Testis (tissue), 3 donors: ENCODE data around the gene COL2A1. TPM values are rescaled to one million over a fixed set of nuclear protein-coding genes. Genes with fewer than 3 reads are reported as not detected.

Experiments used
- DNase-seq: peaks from one replicate; pipeline ENCODE4 v3.0.0-alpha.2; 2019
- H3K27ac ChIP-seq, 2 donors: fragments of 200-600 bp; sonication (generic); one replicate each; pipeline ENCODE4 v1.5.1; 2019
- H3K27me3 ChIP-seq: fragments of 200-600 bp; sonication (generic); one replicate; pipeline ENCODE4 v1.5.1; 2019
- H3K36me3 ChIP-seq: fragments of 200-600 bp; sonication (generic); one replicate; pipeline ENCODE4 v1.5.1; 2017; ENCODE audit warnings: low read depth; ENCODE audit errors: missing control alignments
- H3K4me1 ChIP-seq: fragments of 200-600 bp; sonication (generic); one replicate; pipeline ENCODE4 v1.5.1; 2019
- H3K4me3 ChIP-seq, 2 donors: fragments of 200-600 bp; sonication (generic); one replicate each; pipeline ENCODE4 v1.5.1; 2017 to 2019
- H3K9me3 ChIP-seq: fragments of 200-600 bp; sonication (generic); one replicate; pipeline ENCODE4 v1.5.1; 2017
- CTCF ChIP-seq, 3 experiments: fragments of 450-650 bp in 2 of 3; fragments of 200-600 bp in 1 of 3; sonication (generic) in 1 of 3; IDR thresholded peaks; one replicate each; pipeline ENCODE4 v1.5.1; 2016 to 2019; ENCODE audit warnings: antibody characterized with exemption in 3 of 3, mild to moderate bottlenecking in 2 of 3, moderate library complexity in 1 of 3
- POLR2A ChIP-seq: fragments of 450-650 bp; IDR thresholded peaks from one replicate; pipeline ENCODE4 v1.6.1; 2017; ENCODE audit warnings: antibody characterized with exemption, mild to moderate bottlenecking, moderate library complexity
- WGBS, 2 donors: methylation state at CpG; one replicate each; pipeline ENCODE4 v1.1.5; 2018; 5-methylcytosine and 5-hydroxymethylcytosine counted together
- intact Hi-C: fragments of 100-400 bp; cut with DNase I; formaldehyde crosslinking; loops from one replicate; pipeline ENCODE4 v1.15.1; 2023; ENCODE audit warnings: low total_unique reads
- polyA plus RNA-seq: library from polyadenylated mRNA; stranded (reverse); fragments of 350-450 nt; fragmentation: Illumina TruSeq; extraction: RNeasy Lipid Tissue Mini Kit (QIAGEN cat#74804); gene quantifications from one replicate; pipeline ENCODE4 v1.2.3, GENCODE V29; 2014; ENCODE audit warnings: low read depth, low replicate concordance; ENCODE audit not compliant: insufficient read depth
- total RNA-seq, 2 donors: library from RNA; depleted of rRNA; stranded (reverse); fragments of >200 nt; gene quantifications; one replicate each; pipeline ENCODE4 v1.2.3, GENCODE V29; 2016

The COL2A1 gene
- total and polyA plus RNA-seq, 3 donors from 2014 or later: 1.8 to 8.0 (median 2.8) TPM

GRCh38 chr12:48022180-48022521 lies 17.9 kb upstream of the COL2A1 start:
- no peaks in the 10 kb centered on the region for H3K36me3 ChIP-seq
- WGBS, 2 donors: 77 to 79% methylated on average over 3 of the region's 3 CpGs
- H3K27ac ChIP-seq: no peak overlapping the region
- H3K4me3 ChIP-seq: no peak overlapping the region
- intact Hi-C loops: no loop called here
- TF ChIP-seq POLR2A: no peak
- TF ChIP-seq CTCF (IDR thresholded peaks at IDR 0.05): no peak
- H3K9me3 ChIP-seq: no peaks in the 10 kb centered on the region
- DNase-seq: no peak
- no peaks in the 10 kb centered on the region for H3K27me3 ChIP-seq
- peaks cover 20% of the 10 kb centered on the region for H3K4me1 ChIP-seq

- H3K36me3 ChIP-seq: no peaks in the 10 kb centered on the region
- no peak for DNase-seq
- WGBS, 2 donors: 49 to 69% methylated on average over 5 of the region's 5 CpGs
- TF ChIP-seq POLR2A (no peak), CTCF (IDR thresholded peaks at IDR 0.05) (no peak)
- peaks cover 16% of the 10 kb centered on the region for H3K4me1 ChIP-seq
- H3K4me3 ChIP-seq: no peak overlapping the region
- intact Hi-C loops: no loop called here
- no peaks in the 10 kb centered on the region for H3K27me3 ChIP-seq
- no peak overlapping the region for H3K27ac ChIP-seq
- H3K9me3 ChIP-seq: no peaks in the 10 kb centered on the region
These were observed 17.4 kb upstream of the COL2A1 start for GRCh38 chr12:48021485-48022179.

GRCh38 chr12:48019639-48020265 lies 15.5 kb upstream of the COL2A1 start:
- intact Hi-C loops: no loop called here
- no peaks in the 10 kb centered on the region for H3K9me3 ChIP-seq
- H3K36me3 ChIP-seq: no peaks in the 10 kb centered on the region
- no peak overlapping the region for H3K4me3 ChIP-seq
- TF ChIP-seq POLR2A (no peak), CTCF (IDR thresholded peaks at IDR 0.05) (no peak)
- H3K4me1 ChIP-seq: peaks cover 11% of the 10 kb centered on the region
- no peak for DNase-seq
- WGBS, 2 donors: 69 to 76% methylated on average over 3 of the region's 3 CpGs
- H3K27ac ChIP-seq: no peak overlapping the region
- H3K27me3 ChIP-seq: no peaks in the 10 kb centered on the region

GRCh38 chr12:48018618-48018995 lies 14.3 kb upstream of the COL2A1 start:
- Histone ChIP-seq H3K27me3 (no peaks in the 10 kb centered on the region), H3K9me3 (no peaks in the 10 kb centered on the region), H3K27ac (no peak overlapping the region), H3K36me3 (no peaks in the 10 kb centered on the region), H3K4me3 (no peak overlapping the region), H3K4me1 (peaks cover 7% of the 10 kb centered on the region)
- TF ChIP-seq POLR2A (no peak), CTCF (IDR thresholded peaks at IDR 0.05) (no peak)
- intact Hi-C loops: no loop called here
- 69 to 85% methylated on average over 4 of the region's 4 CpGs for WGBS, 2 donors
- no peak for DNase-seq
